T-helper 1 cell treated with Interleukin-12 subunit alpha and Interleukin-12 subunit beta and Interleukin-4 antibody, amounts not matched to agents 30 μg/mL and 1 μg/mL, for 36 hours (primary cell): Measurements from ENCODE around the gene EIF1AD.

Experiments used
- H3K27ac Mint-ChIP-seq: one replicate; pipeline ENCODE4 v1.8.0; 2021; ENCODE audit warnings: mild to moderate bottlenecking, mixed read lengths
- H3K27me3 Mint-ChIP-seq: one replicate; pipeline ENCODE4 v1.8.0; 2021; ENCODE audit warnings: low read depth, mixed read lengths
- H3K36me3 Mint-ChIP-seq: one replicate; pipeline ENCODE4 v1.8.0; 2021; ENCODE audit warnings: low read depth, mixed read lengths
- H3K4me1 Mint-ChIP-seq: one replicate; pipeline ENCODE4 v1.8.0; 2021; ENCODE audit warnings: low read depth, mixed read lengths
- H3K4me3 Mint-ChIP-seq: one replicate; pipeline ENCODE4 v1.8.0; 2021; ENCODE audit warnings: mild to moderate bottlenecking, moderate library complexity, mixed read lengths
- H3K9me3 Mint-ChIP-seq: one replicate; pipeline ENCODE4 v1.8.0; 2021; ENCODE audit warnings: mixed read lengths

The EIF1AD gene

GRCh38 chr11:65997286-65997685 lies 4.7 kb downstream of the EIF1AD start:
- Mint-ChIP-seq H3K4me1 (peaks cover 22% of the 10 kb centered on the region), H3K9me3 (no peaks in the 10 kb centered on the region), H3K27ac (no peak overlapping the region), H3K4me3 (no peak overlapping the region), H3K36me3 (peaks cover 38% of the 10 kb centered on the region), H3K27me3 (no peaks in the 10 kb centered on the region)

- Mint-ChIP-seq H3K4me1 (peaks cover 7% of the 10 kb centered on the region), H3K27ac (no peak overlapping the region), H3K9me3 (no peaks in the 10 kb centered on the region), H3K36me3 (peaks cover 8% of the 10 kb centered on the region), H3K4me3 (no peak overlapping the region), H3K27me3 (no peaks in the 10 kb centered on the region)
These were observed 9.9 kb downstream of the EIF1AD start for GRCh38 chr11:65992056-65992455.

GRCh38 chr11:65988791-65989592 lies 13.0 kb downstream of the EIF1AD start:
- Mint-ChIP-seq H3K4me1 (peaks cover 4% of the 10 kb centered on the region), H3K36me3 (peaks cover 2% of the 10 kb centered on the region), H3K9me3 (no peaks in the 10 kb centered on the region), H3K27me3 (no peaks in the 10 kb centered on the region), H3K27ac (peak overlapping the region; percentile 83), H3K4me3 (no peak overlapping the region)

- Mint-ChIP-seq H3K4me3 (no peak overlapping the region), H3K27ac (no peak overlapping the region), H3K36me3 (peaks cover 2% of the 10 kb centered on the region), H3K27me3 (no peaks in the 10 kb centered on the region), H3K4me1 (peaks cover 4% of the 10 kb centered on the region), H3K9me3 (no peaks in the 10 kb centered on the region)
These were observed 14.6 kb downstream of the EIF1AD start for GRCh38 chr11:65987336-65987735.

- H3K4me1 Mint-ChIP-seq = no peaks in the 10 kb centered on the region
- no peaks in the 10 kb centered on the region for H3K27me3 Mint-ChIP-seq
- no peak overlapping the region for H3K27ac Mint-ChIP-seq
- peaks cover 6% of the 10 kb centered on the region for H3K36me3 Mint-ChIP-seq
- no peak overlapping the region for H3K4me3 Mint-ChIP-seq
- H3K9me3 Mint-ChIP-seq = no peaks in the 10 kb centered on the region
These were observed 18.4 kb downstream of the EIF1AD start for GRCh38 chr11:65983589-65983987.

GRCh38 chr11:65982824-65983588 lies 19.0 kb downstream of the EIF1AD start:
- Mint-ChIP-seq H3K4me3 (no peak overlapping the region), H3K36me3 (peaks cover 9% of the 10 kb centered on the region), H3K9me3 (no peaks in the 10 kb centered on the region), H3K27ac (no peak overlapping the region), H3K27me3 (no peaks in the 10 kb centered on the region), H3K4me1 (no peaks in the 10 kb centered on the region)

GRCh38 chr11:65981972-65982823 lies 19.8 kb downstream of the EIF1AD start:
- no peak overlapping the region for H3K27ac Mint-ChIP-seq
- no peak overlapping the region for H3K4me3 Mint-ChIP-seq
- H3K9me3 Mint-ChIP-seq = no peaks in the 10 kb centered on the region
- no peaks in the 10 kb centered on the region for H3K27me3 Mint-ChIP-seq
- peaks cover 14% of the 10 kb centered on the region for H3K36me3 Mint-ChIP-seq
- no peaks in the 10 kb centered on the region for H3K4me1 Mint-ChIP-seq

- no peak overlapping the region for H3K27ac Mint-ChIP-seq
These were observed 20.7 kb downstream of the EIF1AD start for GRCh38 chr11:65981101-65981740.

GRCh38 chr11:65979261-65979759 lies 22.6 kb downstream of the EIF1AD start:
- no peak overlapping the region for H3K4me3 Mint-ChIP-seq
- no peaks in the 10 kb centered on the region for H3K4me1 Mint-ChIP-seq
- no peaks in the 10 kb centered on the region for H3K9me3 Mint-ChIP-seq
- peaks cover 20% of the 10 kb centered on the region for H3K36me3 Mint-ChIP-seq
- H3K27ac Mint-ChIP-seq = no peak overlapping the region
- H3K27me3 Mint-ChIP-seq = no peaks in the 10 kb centered on the region

More at GRCh38 chr11:65981101-65981740, 20.7 kb downstream of the EIF1AD start:
- Mint-ChIP-seq H3K9me3 (no peaks in the 10 kb centered on the region), H3K27me3 (no peaks in the 10 kb centered on the region), H3K4me3 (no peak overlapping the region), H3K36me3 (peaks cover 15% of the 10 kb centered on the region), H3K4me1 (no peaks in the 10 kb centered on the region)

- Mint-ChIP-seq H3K9me3 (no peaks in the 10 kb centered on the region), H3K27me3 (no peaks in the 10 kb centered on the region), H3K4me1 (no peaks in the 10 kb centered on the region), H3K27ac (no peak overlapping the region), H3K36me3 (peaks cover 22% of the 10 kb centered on the region), H3K4me3 (no peak overlapping the region)
These were observed 23.3 kb downstream of the EIF1AD start for GRCh38 chr11:65978391-65979238.

GRCh38 chr11:65977621-65978390 lies 24.2 kb downstream of the EIF1AD start:
- H3K4me3 Mint-ChIP-seq = no peak overlapping the region
- no peaks in the 10 kb centered on the region for H3K27me3 Mint-ChIP-seq
- no peaks in the 10 kb centered on the region for H3K4me1 Mint-ChIP-seq
- no peak overlapping the region for H3K27ac Mint-ChIP-seq
- H3K36me3 Mint-ChIP-seq = peaks cover 26% of the 10 kb centered on the region
- H3K9me3 Mint-ChIP-seq = no peaks in the 10 kb centered on the region

GRCh38 chr11:65976216-65977176 lies 25.5 kb downstream of the EIF1AD start:
- H3K27ac Mint-ChIP-seq = no peak overlapping the region
- no peaks in the 10 kb centered on the region for H3K4me1 Mint-ChIP-seq
- H3K4me3 Mint-ChIP-seq = no peak overlapping the region
- no peaks in the 10 kb centered on the region for H3K27me3 Mint-ChIP-seq
- no peaks in the 10 kb centered on the region for H3K9me3 Mint-ChIP-seq
- peaks cover 32% of the 10 kb centered on the region for H3K36me3 Mint-ChIP-seq
